Measurements from ENCODE around the gene KLF15.

DNA sequence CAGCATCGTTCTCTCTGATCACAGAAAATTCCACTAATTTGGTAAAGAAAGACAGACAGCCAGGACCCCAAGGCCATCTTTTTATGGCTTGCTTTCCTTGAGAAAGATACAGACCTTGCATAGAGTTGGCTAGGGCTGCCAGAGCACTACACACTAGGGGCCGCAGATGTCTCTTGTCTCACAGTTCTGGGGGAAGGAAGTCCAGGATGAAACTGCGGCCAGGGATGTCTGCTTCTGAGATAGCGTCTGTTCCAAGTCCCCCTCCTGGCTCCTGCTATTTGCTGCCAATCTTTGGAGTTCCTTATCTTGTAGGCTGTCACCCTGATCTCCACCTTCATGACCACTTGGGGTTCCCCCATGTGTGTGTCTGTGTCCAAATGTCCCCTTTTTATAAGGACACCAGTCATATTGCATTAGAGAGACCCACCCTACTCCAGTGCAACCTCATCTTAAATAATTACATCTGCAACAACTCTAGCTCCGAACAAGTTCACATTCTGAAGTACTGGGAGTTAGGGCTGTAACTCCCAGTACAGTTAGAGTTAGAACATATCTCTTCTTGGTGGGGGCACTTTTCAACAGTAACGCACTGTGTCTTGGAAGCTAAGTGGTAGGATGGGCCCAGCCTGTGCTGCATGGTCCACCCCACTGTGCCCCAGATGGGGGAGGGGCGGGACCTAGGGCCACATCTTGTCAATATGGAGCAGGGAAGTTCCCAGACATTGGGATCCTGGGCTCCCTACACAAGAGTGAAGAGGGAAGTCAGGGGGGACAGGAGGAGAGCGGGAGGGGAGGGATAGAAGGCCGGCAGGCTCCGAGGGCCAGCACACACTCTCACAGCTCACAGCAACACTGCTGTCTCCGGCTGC lies 42.2 kb downstream of the KLF15 start:
- TF ChIP-seq CTCF (conservative IDR thresholded peaks at IDR 0.05; ENCODE audit: low read depth, low read length): no peak
- TF ChIP-seq EZH2 (IDR thresholded peaks at IDR 0.05; ENCODE audit: low read length, unreplicated experiment): no peak

All from PC-3 (cell line).